AG04450 (cell line): ENCODE results near the gene CUZD1. TPM values are rescaled to one million over a fixed set of nuclear protein-coding genes. Genes with fewer than 3 reads are reported as not detected.
"Not testable (repeated sequence)": the region's sequence is repeated elsewhere in the genome, so short reads cannot be mapped to it uniquely, and the experiment has no call there.

Experiments
- CTCF ChIA-PET: fragments of 300-600, 350-600 bp; formaldehyde crosslinking; extraction: SDS; loops from one replicate; lab custom pipeline; 2022; ENCODE audit warnings: antibody characterized with exemption, inconsistent platforms; lab: Charles Lee
- POLR2A ChIA-PET: fragments of 350-600 bp; formaldehyde crosslinking; extraction: SDS; loops from one replicate; lab custom pipeline; 2021; ENCODE audit warnings: antibody characterized with exemption, inconsistent platforms; lab: Yijun Ruan, JAX
- DNase-seq: peaks from one replicate; pipeline ENCODE4 v3.0.0-alpha.2; 2011; ENCODE audit warnings: low read depth, low spot score
- H3K27ac ChIP-seq: one replicate; pipeline ENCODE4 v1.5.1; 2012; ENCODE audit warnings: low read depth, low read length, control low read depth
- H3K27me3 ChIP-seq: one replicate; pipeline ENCODE4 v1.6.0; 2012; ENCODE audit warnings: low read length; ENCODE audit not compliant: control insufficient read depth, insufficient read depth
- H3K4me3 ChIP-seq: 2 replicates; pipeline ENCODE4 v1.5.1; 2011; ENCODE audit warnings: mild to moderate bottlenecking, low read depth, low read length, control low read depth
- H3K9me3 ChIP-seq: 2 replicates; pipeline ENCODE4 v1.5.1; 2012; ENCODE audit warnings: low read length; ENCODE audit not compliant: control insufficient read depth, insufficient read depth
- CTCF ChIP-seq: IDR thresholded peaks from 2 replicates; pipeline ENCODE4 v1.5.1; 2011; ENCODE audit warnings: low read depth, low read length, control low read depth, inconsistent platforms
- polyA plus RNA-seq: library from polyadenylated mRNA; depleted of rRNA; stranded (reverse); fragments of >200 nt; gene quantifications from 2 replicates; pipeline ENCODE4 v1.2.3, GENCODE V29; 2011

The CUZD1 gene
- polyA plus RNA-seq, 1 experiment: 1.5 TPM

GRCh38 chr10:122875843-122876466, 30.3 kb upstream of the CUZD1 start:
- ChIA-PET POLR2A (no interaction called here), CTCF (no interaction called here)
- Histone ChIP-seq H3K27ac (no peak overlapping the region), H3K27me3 (no peaks in the 10 kb centered on the region), H3K9me3 (peaks cover 3% of the 10 kb centered on the region; the same call in 1 of the 2 replicates), H3K4me3 (no peak overlapping the region)
- DNase-seq: no peak
- no peak for TF ChIP-seq CTCF

GRCh38 chr10:122871947-122872346, 26.3 kb upstream of the CUZD1 start:
- CTCF ChIA-PET, H3K9me3 ChIP-seq, DNase-seq, H3K4me3 ChIP-seq, POLR2A ChIA-PET, H3K27me3 ChIP-seq, H3K27ac ChIP-seq: not testable (repeated sequence)

GRCh38 chr10:122868768-122869167, 23.1 kb upstream of the CUZD1 start:
- H3K27ac ChIP-seq, POLR2A ChIA-PET, H3K27me3 ChIP-seq, H3K9me3 ChIP-seq, CTCF ChIA-PET, H3K4me3 ChIP-seq, DNase-seq: not testable (repeated sequence)

GRCh38 chr10:122866757-122867482, 21.3 kb upstream of the CUZD1 start:
- H3K9me3 ChIP-seq, DNase-seq, POLR2A ChIA-PET, H3K27me3 ChIP-seq, CTCF ChIA-PET, H3K27ac ChIP-seq, H3K4me3 ChIP-seq: not testable (repeated sequence)

GRCh38 chr10:122864901-122865300, 19.2 kb upstream of the CUZD1 start:
- TF ChIP-seq CTCF: no peak
- Histone ChIP-seq H3K4me3 (no peak overlapping the region), H3K9me3 (0 out of 2 replicates have a peak, but pooled peaks cover 2% of the 10 kb centered on the region), H3K27me3 (no peaks in the 10 kb centered on the region), H3K27ac (no peak overlapping the region)
- CTCF ChIA-PET: no interaction called here
- POLR2A ChIA-PET: no interaction called here
- DNase-seq: no peak

- Histone ChIP-seq H3K27me3 (no peaks in the 10 kb centered on the region), H3K4me3 (no peak overlapping the region), H3K9me3 (0 out of 2 replicates have a peak, but pooled peaks cover 2% of the 10 kb centered on the region), H3K27ac (no peak overlapping the region)
- ChIA-PET POLR2A (no interaction called here), CTCF (interaction anchor here (0.8 kb wide), 1 partner anchor 115 kb away, joined by 3 read pairs; no protein-coding TSS in a partner anchor)
- no peak for DNase-seq
- no peak for TF ChIP-seq CTCF
These were observed 18.5 kb upstream of the CUZD1 start for GRCh38 chr10:122864194-122864592.
